ENCODE measurements around the gene DGCR2. TPM values are rescaled to one million over a fixed set of nuclear protein-coding genes. Genes with fewer than 3 reads are reported as not detected.

The DGCR2 gene
- total RNA-seq, 2 donors from 2014 or later: 43.8 to 89.3 TPM

DNA sequence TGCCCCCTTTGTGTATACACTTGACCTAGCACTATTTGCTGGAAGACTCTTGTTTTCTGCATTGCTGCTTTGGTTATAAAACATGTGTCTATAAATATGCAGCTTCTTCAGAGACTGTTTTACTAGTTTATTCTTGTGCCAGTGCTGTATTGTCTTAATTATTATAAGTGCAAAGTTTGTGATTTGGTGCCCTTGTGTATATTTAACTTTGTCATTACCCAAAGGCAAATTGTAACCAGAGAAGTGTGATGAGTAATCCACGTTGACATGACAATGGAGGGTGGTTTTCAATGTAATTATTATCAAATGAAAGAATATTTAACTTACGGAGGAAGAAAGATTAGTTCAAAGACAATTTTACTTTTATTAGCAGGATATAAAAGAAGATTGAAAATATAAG, 111.1 kb downstream of the DGCR2 start:
- Histone ChIP-seq H3K27me3 (no peaks in the 10 kb centered on the region), H3K4me1 (peaks cover 5% of the 10 kb centered on the region), H3K27ac (no peak overlapping the region), H3K4me3 (no peak overlapping the region), H3K9me3 (no peaks in the 10 kb centered on the region), H3K36me3 (replicated peaks in 1 of 2; ENCODE audit: insufficient read depth in 1 of 2, low read depth in 2 of 2) (no peaks in the 10 kb centered on the region)
- 53 to 69% methylated on average over 2 of the region's 2 CpGs for WGBS, 2 donors
- ATAC-seq (no peak), DNase-seq (no peak)
- no peak for TF ChIP-seq POLR2A (IDR thresholded peaks at IDR 0.05)
- TF ChIP-seq, protein P1, sequence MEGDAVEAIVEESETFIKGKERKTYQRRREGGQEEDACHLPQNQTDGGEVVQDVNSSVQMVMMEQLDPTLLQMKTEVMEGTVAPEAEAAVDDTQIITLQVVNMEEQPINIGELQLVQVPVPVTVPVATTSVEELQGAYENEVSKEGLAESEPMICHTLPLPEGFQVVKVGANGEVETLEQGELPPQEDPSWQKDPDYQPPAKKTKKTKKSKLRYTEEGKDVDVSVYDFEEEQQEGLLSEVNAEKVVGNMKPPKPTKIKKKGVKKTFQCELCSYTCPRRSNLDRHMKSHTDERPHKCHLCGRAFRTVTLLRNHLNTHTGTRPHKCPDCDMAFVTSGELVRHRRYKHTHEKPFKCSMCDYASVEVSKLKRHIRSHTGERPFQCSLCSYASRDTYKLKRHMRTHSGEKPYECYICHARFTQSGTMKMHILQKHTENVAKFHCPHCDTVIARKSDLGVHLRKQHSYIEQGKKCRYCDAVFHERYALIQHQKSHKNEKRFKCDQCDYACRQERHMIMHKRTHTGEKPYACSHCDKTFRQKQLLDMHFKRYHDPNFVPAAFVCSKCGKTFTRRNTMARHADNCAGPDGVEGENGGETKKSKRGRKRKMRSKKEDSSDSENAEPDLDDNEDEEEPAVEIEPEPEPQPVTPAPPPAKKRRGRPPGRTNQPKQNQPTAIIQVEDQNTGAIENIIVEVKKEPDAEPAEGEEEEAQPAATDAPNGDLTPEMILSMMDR (IDR thresholded peaks at IDR 0.05): no peak
- intact Hi-C loops (cut with DNase I): no loop called here

DNA sequence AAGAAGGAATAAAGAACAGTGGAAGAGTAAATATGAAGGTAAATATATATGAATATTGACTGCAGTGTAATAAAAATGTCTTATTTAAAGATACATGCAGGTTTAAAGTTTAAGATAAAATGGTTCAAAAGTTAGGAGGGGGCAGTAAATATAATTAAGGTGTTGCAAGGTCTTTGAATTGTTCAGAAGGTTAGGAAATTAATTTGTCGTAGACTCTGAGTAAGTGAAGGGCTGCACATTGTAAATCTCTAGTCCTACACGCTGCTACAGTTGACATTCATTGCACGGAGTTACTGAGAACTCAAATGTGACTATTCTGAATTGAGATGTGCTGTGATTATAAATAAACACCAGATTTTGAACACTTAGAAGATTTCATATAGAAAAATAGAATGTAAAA, 116.3 kb downstream of the DGCR2 start:
- TF ChIP-seq, protein P1 (IDR thresholded peaks at IDR 0.05): no peak
- TF ChIP-seq POLR2A (IDR thresholded peaks at IDR 0.05): no peak
- Histone ChIP-seq H3K4me3 (no peak overlapping the region), H3K9me3 (no peaks in the 10 kb centered on the region), H3K36me3 (replicated peaks in 1 of 2; ENCODE audit: insufficient read depth in 1 of 2, low read depth in 2 of 2) (no peaks in the 10 kb centered on the region), H3K27ac (no peak overlapping the region), H3K4me1 (no peaks in the 10 kb centered on the region), H3K27me3 (no peaks in the 10 kb centered on the region)
- ATAC-seq (no peak), DNase-seq (no peak)
- 85 to 88% methylated on average over 3 of the region's 3 CpGs for WGBS, 2 donors
- intact Hi-C loops (cut with DNase I): no loop called here

DNA sequence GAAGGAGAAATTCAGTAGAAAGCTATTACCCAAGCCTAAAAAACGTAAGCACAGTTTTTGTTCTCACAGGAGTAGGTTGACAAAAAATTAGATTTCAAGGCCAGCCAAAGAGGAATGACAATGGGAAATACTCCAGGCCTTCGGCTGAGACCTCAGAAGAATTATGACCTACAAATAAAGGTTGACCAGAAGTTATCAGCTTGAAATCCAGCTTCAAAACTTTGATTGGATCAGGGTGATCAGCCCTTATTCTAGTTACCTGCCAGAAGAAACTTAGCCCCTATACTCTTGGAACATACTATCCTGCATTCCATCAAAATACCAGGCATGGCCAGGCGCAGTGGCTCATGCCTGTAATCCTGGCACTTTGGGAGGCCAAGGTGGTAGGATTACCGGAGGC, 117.7 kb downstream of the DGCR2 start:
- TF ChIP-seq, protein P1 (IDR thresholded peaks at IDR 0.05): no peak
- TF ChIP-seq POLR2A (IDR thresholded peaks at IDR 0.05): no peak
- DNase-seq: no peak
- Histone ChIP-seq H3K27me3 (no peaks in the 10 kb centered on the region), H3K9me3 (no peaks in the 10 kb centered on the region), H3K4me1 (no peaks in the 10 kb centered on the region), H3K4me3 (no peak overlapping the region), H3K27ac (no peak overlapping the region), H3K36me3 (replicated peaks in 1 of 2; ENCODE audit: insufficient read depth in 1 of 2, low read depth in 2 of 2) (no peaks in the 10 kb centered on the region)
- no peak for ATAC-seq
- 71 to 74% methylated on average over 4 of the region's 4 CpGs for WGBS, 2 donors
- intact Hi-C loops (cut with DNase I): no loop called here

DNA sequence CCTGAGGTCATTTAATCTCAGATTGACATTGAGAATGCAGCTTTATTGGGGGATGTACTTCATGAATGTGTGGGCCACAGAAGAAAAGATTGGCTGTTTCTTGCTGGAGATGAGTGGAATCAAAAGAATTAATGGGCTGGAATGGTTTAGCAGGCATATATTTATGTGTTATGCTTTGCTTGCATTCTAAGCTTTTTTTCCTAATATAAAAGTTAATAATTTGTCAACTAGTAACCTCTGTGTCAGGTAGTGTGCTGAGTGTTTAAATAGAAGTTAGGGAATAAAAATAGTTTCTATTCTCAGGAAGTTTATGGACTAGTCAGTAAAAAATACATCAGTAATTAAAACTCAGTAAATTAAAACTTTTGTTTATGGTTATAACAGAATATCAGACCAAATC, 118.7 kb downstream of the DGCR2 start:
- no peak for ATAC-seq
- no peak overlapping the region for H3K27ac ChIP-seq
- no peaks in the 10 kb centered on the region for H3K9me3 ChIP-seq
- H3K36me3 ChIP-seq (replicated peaks in 1 of 2; ENCODE audit: insufficient read depth in 1 of 2, low read depth in 2 of 2): no peaks in the 10 kb centered on the region
- intact Hi-C loops (cut with DNase I): no loop called here
- H3K4me1 ChIP-seq: no peaks in the 10 kb centered on the region
- H3K27me3 ChIP-seq: no peaks in the 10 kb centered on the region
- no peak for TF ChIP-seq POLR2A (IDR thresholded peaks at IDR 0.05)
- TF ChIP-seq, protein P1 (IDR thresholded peaks at IDR 0.05): no peak
- DNase-seq: no peak
- H3K4me3 ChIP-seq: no peak overlapping the region

DNA sequence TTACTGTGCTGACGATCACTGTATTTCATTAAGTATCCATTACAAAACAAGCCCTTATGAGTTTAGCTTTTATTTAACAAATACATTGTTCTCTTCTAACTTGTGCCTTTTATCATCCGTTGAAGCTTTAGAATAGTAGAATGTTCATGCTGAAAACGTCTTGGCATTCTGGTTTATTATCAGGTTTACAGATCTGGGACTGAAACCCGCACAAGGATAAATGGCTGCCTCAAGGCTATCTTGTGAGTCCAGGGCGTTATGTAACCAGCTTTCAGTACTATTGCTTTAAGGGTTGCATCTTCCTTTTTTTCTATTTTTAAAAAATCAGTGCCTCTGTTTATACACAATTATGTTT, 119.6 kb downstream of the DGCR2 start:
- Histone ChIP-seq H3K9me3 (no peaks in the 10 kb centered on the region), H3K27me3 (no peaks in the 10 kb centered on the region), H3K4me1 (no peaks in the 10 kb centered on the region), H3K4me3 (no peak overlapping the region), H3K27ac (no peak overlapping the region), H3K36me3 (replicated peaks in 1 of 2; ENCODE audit: insufficient read depth in 1 of 2, low read depth in 2 of 2) (no peaks in the 10 kb centered on the region)
- TF ChIP-seq, protein P1 (IDR thresholded peaks at IDR 0.05): no peak
- no peak for TF ChIP-seq POLR2A (IDR thresholded peaks at IDR 0.05)
- no peak for DNase-seq
- WGBS, 2 donors: 53 to 58% methylated on average over 5 of the region's 5 CpGs
- no peak for ATAC-seq
- intact Hi-C loops (cut with DNase I): no loop called here

Data from body of pancreas (tissue), 4 donors.